H9 (cell line): ENCODE data around the gene SHPK. TPM values are rescaled to one million over a fixed set of nuclear protein-coding genes. Genes with fewer than 3 reads are reported as not detected.

Experiments used
- DNase-seq: peaks from one replicate; pipeline ENCODE4 v3.0.0-alpha.2; 2017
- H2AFZ ChIP-seq: one replicate; pipeline ENCODE4 v1.6.1; 2013; ENCODE audit warnings: mild to moderate bottlenecking, low read length, control low read depth, moderate library complexity
- H2AK5ac ChIP-seq: 2 replicates; pipeline ENCODE4 v1.6.1; 2013; ENCODE audit warnings: low read length, control low read depth, mixed read lengths; ENCODE audit not compliant: insufficient read length
- H2BK120ac ChIP-seq: one replicate; pipeline ENCODE4 v1.6.1; 2013; ENCODE audit warnings: low read depth, mild to moderate bottlenecking, low read length, control low read depth, inconsistent platforms; ENCODE audit not compliant: poor library complexity, severe bottlenecking
- H2BK12ac ChIP-seq: 2 replicates; pipeline ENCODE4 v1.6.1; 2013; ENCODE audit warnings: low read length, control low read depth, mixed read lengths, low read depth; ENCODE audit not compliant: insufficient read length
- H2BK15ac ChIP-seq: 2 replicates; pipeline ENCODE4 v1.6.1; 2013; ENCODE audit warnings: low read depth, low read length, control low read depth
- H2BK20ac ChIP-seq: one replicate; pipeline ENCODE4 v1.6.1; 2013; ENCODE audit warnings: low read depth, mild to moderate bottlenecking, low read length, control low read depth, inconsistent platforms; ENCODE audit not compliant: poor library complexity, severe bottlenecking
- H2BK5ac ChIP-seq: 2 replicates; pipeline ENCODE4 v1.6.1; 2013; ENCODE audit warnings: low read length, control low read depth, mixed read lengths; ENCODE audit not compliant: insufficient read length
- H3K14ac ChIP-seq: 2 replicates; pipeline ENCODE4 v1.6.1; 2013; ENCODE audit warnings: low read length, control low read depth; ENCODE audit not compliant: insufficient read depth
- H3K18ac ChIP-seq: 2 replicates; pipeline ENCODE4 v1.6.1; 2013; ENCODE audit warnings: low read depth, mild to moderate bottlenecking, mixed read lengths, low read length, control low read depth; ENCODE audit not compliant: insufficient read length
- H3K23ac ChIP-seq: 2 replicates; pipeline ENCODE4 v1.6.1; 2013; ENCODE audit warnings: low read length, control low read depth, mixed read lengths, low read depth; ENCODE audit not compliant: insufficient read length
- H3K23me2 ChIP-seq: 2 replicates; pipeline ENCODE4 v1.6.1; 2013; ENCODE audit warnings: low read depth, mild to moderate bottlenecking, mixed read lengths, low read length, control low read depth; ENCODE audit not compliant: insufficient read length, poor library complexity, severe bottlenecking
- H3K27ac ChIP-seq: 2 replicates; pipeline ENCODE4 v1.5.1; 2013; ENCODE audit warnings: low read length, control low read depth, mixed read lengths, low read depth; ENCODE audit not compliant: insufficient read length
- H3K27me3 ChIP-seq: 2 replicates; pipeline ENCODE4 v1.6.1; 2013; ENCODE audit warnings: low read length, control low read depth, inconsistent platforms; ENCODE audit not compliant: insufficient read depth
- H3K4ac ChIP-seq: 2 replicates; pipeline ENCODE4 v1.6.1; 2013; ENCODE audit warnings: low read depth, mild to moderate bottlenecking, control low read depth, inconsistent platforms, low read length, moderate library complexity
- H3K4me1 ChIP-seq: 2 replicates; pipeline ENCODE4 v1.6.1; 2013; ENCODE audit warnings: low read length, control low read depth, inconsistent platforms; ENCODE audit not compliant: insufficient read depth
- H3K4me2 ChIP-seq: 2 replicates; pipeline ENCODE4 v1.6.1; 2013; ENCODE audit warnings: low read length, control low read depth, mixed read lengths; ENCODE audit not compliant: insufficient read length, insufficient read depth
- H3K56ac ChIP-seq: 2 replicates; pipeline ENCODE4 v1.6.1; 2013; ENCODE audit warnings: low read depth, mild to moderate bottlenecking, mixed read lengths, low read length, control low read depth; ENCODE audit not compliant: insufficient read length
- H3K79me1 ChIP-seq: 2 replicates; pipeline ENCODE4 v1.6.1; 2013; ENCODE audit warnings: low read depth, mild to moderate bottlenecking, moderate library complexity, low read length, control low read depth, inconsistent platforms; ENCODE audit not compliant: insufficient read depth, poor library complexity, severe bottlenecking
- H3K79me2 ChIP-seq: 2 replicates; pipeline ENCODE4 v1.6.1; 2013; ENCODE audit warnings: low read length, control low read depth, inconsistent platforms; ENCODE audit not compliant: insufficient read depth
- H3K9ac ChIP-seq: 2 replicates; pipeline ENCODE4 v1.6.1; 2013; ENCODE audit warnings: low read length, control low read depth, mixed read lengths; ENCODE audit not compliant: insufficient read length; ENCODE audit errors: extremely low read depth
- H3K9me3 ChIP-seq: one replicate; pipeline ENCODE4 v1.6.1; 2013; ENCODE audit warnings: low read depth, low read length, inconsistent platforms; ENCODE audit not compliant: control insufficient read depth
- H3T11ph ChIP-seq: one replicate; pipeline ENCODE4 v1.6.1; 2013; ENCODE audit warnings: mild to moderate bottlenecking, low read length, control low read depth, inconsistent platforms
- H4K20me1 ChIP-seq: one replicate; pipeline ENCODE4 v1.6.1; 2013; ENCODE audit not compliant: control insufficient read depth, insufficient read length, insufficient read depth
- H4K5ac ChIP-seq: 2 replicates; pipeline ENCODE4 v1.6.1; 2013; ENCODE audit warnings: low read depth, mild to moderate bottlenecking, mixed read lengths, low read length, control low read depth; ENCODE audit not compliant: insufficient read length
- H4K8ac ChIP-seq: replicated peaks from 2 replicates; pipeline ENCODE4 v1.6.1; 2013; ENCODE audit warnings: low read length, control low read depth, mixed read lengths, low read depth; ENCODE audit not compliant: insufficient read length
- H4K91ac ChIP-seq: 2 replicates; pipeline ENCODE4 v1.6.1; 2013; ENCODE audit warnings: low read depth, mild to moderate bottlenecking, moderate library complexity, mixed read lengths, low read length, control low read depth; ENCODE audit not compliant: insufficient read length
- H3K27ac Mint-ChIP-seq, 3 experiments: 2 replicates in 2 of 3; 3 replicates in 1 of 3; pipeline ENCODE4 v1.8.0; 2020 to 2021; ENCODE audit warnings: mixed read lengths in 3 of 3, mild to moderate bottlenecking in 1 of 3, moderate library complexity in 1 of 3
- H3K27me3 Mint-ChIP-seq: 2 replicates; pipeline ENCODE4 v1.8.0; 2021; ENCODE audit warnings: low read depth, mild to moderate bottlenecking, moderate library complexity, mixed read lengths
- H3K36me3 Mint-ChIP-seq, 3 experiments: 2 replicates in 2 of 3; 3 replicates in 1 of 3; pipeline ENCODE4 v1.8.0; 2020 to 2021; ENCODE audit warnings: low read depth in 3 of 3, mixed read lengths in 3 of 3; ENCODE audit not compliant: insufficient read depth in 1 of 3
- H3K4me1 Mint-ChIP-seq, 2 experiments: 2 replicates each; pipeline ENCODE4 v1.8.0; 2020; ENCODE audit warnings: mixed read lengths in 2 of 2
- H3K4me3 Mint-ChIP-seq, 2 experiments: 2 replicates in 1 of 2; 3 replicates in 1 of 2; pipeline ENCODE4 v1.8.0; 2020 to 2021; ENCODE audit warnings: mild to moderate bottlenecking in 2 of 2, mixed read lengths in 2 of 2, moderate library complexity in 1 of 2
- H3K9me3 Mint-ChIP-seq, 2 experiments: 2 replicates in 1 of 2; 3 replicates in 1 of 2; pipeline ENCODE4 v1.8.0; 2020; ENCODE audit warnings: mild to moderate bottlenecking in 2 of 2, mixed read lengths in 2 of 2, moderate library complexity in 1 of 2
- WGBS: extraction: QIAGEN DNeasy Blood & Tissue Kit; methylation state at CpG from one replicate; pipeline ENCODE4 v1.1.7; 2013; ENCODE audit warnings: missing lambda C conversion rate, low lambda C conversion rate, mixed read lengths; ENCODE audit not compliant: insufficient read length; ENCODE audit errors: extremely low coverage; 5-methylcytosine and 5-hydroxymethylcytosine counted together
- total RNA-seq: library from RNA; stranded (reverse); gene quantifications from 2 replicates; pipeline ENCODE4 v1.2.1, GENCODE V29; 2021
- TF ChIP-seq, protein P1 (sequence below): fragments of 200-600 bp; sonication (generic); conservative IDR thresholded peaks from 3 replicates; pipeline ENCODE4 v1.8.0; 2021; ENCODE audit warnings: antibody characterized with exemption, mild to moderate bottlenecking

SHPK gene
- total RNA-seq, 1 experiment from 2014 or later = 27.0 TPM

DNA sequence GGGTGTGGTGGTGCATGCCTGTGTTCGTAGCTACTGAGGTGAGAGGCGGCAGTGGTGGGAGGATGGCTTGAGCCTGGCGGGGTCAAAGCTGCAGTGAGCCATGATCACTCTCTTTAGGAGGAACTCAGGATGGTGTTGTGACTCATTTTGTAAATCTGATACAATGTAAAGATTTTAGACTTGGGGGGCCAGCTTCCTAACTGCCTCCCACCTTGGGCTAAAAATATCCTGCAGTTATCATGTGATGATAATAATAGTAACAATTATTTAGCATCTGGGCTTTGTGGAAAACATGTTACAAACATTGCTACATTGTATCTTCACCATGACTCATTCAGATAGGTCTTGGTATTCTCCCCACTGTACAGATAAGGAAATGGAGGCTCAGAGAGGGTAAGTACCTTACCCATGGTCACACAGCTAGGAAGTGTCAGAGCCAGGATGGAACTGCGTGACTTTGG is 7.9 kb upstream of the SHPK start:
- Histone ChIP-seq H2BK20ac (no peak overlapping the region), H4K5ac (no peak overlapping the region), H3K23ac (no peak overlapping the region), H4K91ac (no peak overlapping the region), H4K20me1 (no peaks in the 10 kb centered on the region), H4K8ac (no peak overlapping the region), H3K9me3 (no peaks in the 10 kb centered on the region), H2BK120ac (no peak overlapping the region), H2AFZ (no peak overlapping the region), H3K79me1 (no peaks in the 10 kb centered on the region), H3K56ac (no peak overlapping the region), H3T11ph (no peak overlapping the region), H2AK5ac (no peak overlapping the region), H2BK15ac (no peak overlapping the region), H3K4me1 (no peaks in the 10 kb centered on the region; the same call in 1 of the 2 replicates), H3K79me2 (no peaks in the 10 kb centered on the region), H3K14ac (no peak overlapping the region), H2BK5ac (no peak overlapping the region), H3K23me2 (no peaks in the 10 kb centered on the region), H3K27ac (no peak overlapping the region), H3K4me2 (no peak overlapping the region), H3K9ac (no peak overlapping the region), H3K18ac (no peak overlapping the region), H3K4ac (no peak overlapping the region), H3K27me3 (no peaks in the 10 kb centered on the region), H2BK12ac (no peak overlapping the region)
- Mint-ChIP-seq H3K9me3 (no peaks in the 10 kb centered on the region), H3K27me3 (0 out of 2 replicates have a peak, but pooled peaks cover 1% of the 10 kb centered on the region), H3K36me3 (peaks cover 1 to 27% (median 22%) of the 10 kb centered on the region in 3 experiments; a peak in 4 of 7 replicates), H3K27ac (no peak overlapping the region), H3K4me3 (no peak overlapping the region), H3K4me1 (peaks cover 16 to 20% of the 10 kb centered on the region in 2 experiments; a peak in 3 of 4 replicates)
- TF ChIP-seq, protein P1, sequence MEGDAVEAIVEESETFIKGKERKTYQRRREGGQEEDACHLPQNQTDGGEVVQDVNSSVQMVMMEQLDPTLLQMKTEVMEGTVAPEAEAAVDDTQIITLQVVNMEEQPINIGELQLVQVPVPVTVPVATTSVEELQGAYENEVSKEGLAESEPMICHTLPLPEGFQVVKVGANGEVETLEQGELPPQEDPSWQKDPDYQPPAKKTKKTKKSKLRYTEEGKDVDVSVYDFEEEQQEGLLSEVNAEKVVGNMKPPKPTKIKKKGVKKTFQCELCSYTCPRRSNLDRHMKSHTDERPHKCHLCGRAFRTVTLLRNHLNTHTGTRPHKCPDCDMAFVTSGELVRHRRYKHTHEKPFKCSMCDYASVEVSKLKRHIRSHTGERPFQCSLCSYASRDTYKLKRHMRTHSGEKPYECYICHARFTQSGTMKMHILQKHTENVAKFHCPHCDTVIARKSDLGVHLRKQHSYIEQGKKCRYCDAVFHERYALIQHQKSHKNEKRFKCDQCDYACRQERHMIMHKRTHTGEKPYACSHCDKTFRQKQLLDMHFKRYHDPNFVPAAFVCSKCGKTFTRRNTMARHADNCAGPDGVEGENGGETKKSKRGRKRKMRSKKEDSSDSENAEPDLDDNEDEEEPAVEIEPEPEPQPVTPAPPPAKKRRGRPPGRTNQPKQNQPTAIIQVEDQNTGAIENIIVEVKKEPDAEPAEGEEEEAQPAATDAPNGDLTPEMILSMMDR = no peak
- WGBS = no CpG with 5 or more reads among the region's 4 CpGs
- no peak for DNase-seq
